HL-60 (cell line): ENCODE measurements around the gene FRRS1L.

Source experiments
- CTCF ChIP-seq: IDR thresholded peaks from one replicate; pipeline ENCODE4 v1.5.1; 2011; ENCODE audit warnings: low read length, control low read depth, inconsistent platforms; ENCODE audit not compliant: insufficient read depth
- GABPA ChIP-seq: IDR thresholded peaks from 2 replicates; pipeline ENCODE4 v1.6.1; 2012; ENCODE audit warnings: low read depth
- POLR2AphosphoS5 ChIP-seq: IDR thresholded peaks from 2 replicates; pipeline ENCODE4 v1.6.1; 2012; ENCODE audit warnings: low read depth
- REST ChIP-seq: IDR thresholded peaks from 2 replicates; pipeline ENCODE4 v1.6.1; 2012; ENCODE audit warnings: low read depth; ENCODE audit not compliant: insufficient replicate concordance
- SPI1 ChIP-seq: IDR thresholded peaks from 2 replicates; pipeline ENCODE4 v1.6.1; 2012; ENCODE audit warnings: low read depth, mild to moderate bottlenecking, borderline replicate concordance

- no peak for TF ChIP-seq CTCF
- TF ChIP-seq POLR2AphosphoS5: no peak
- TF ChIP-seq GABPA: no peak
- TF ChIP-seq REST: no peak
- TF ChIP-seq SPI1: no peak
Measured at GRCh38 chr9:109121232-109121796, 45.7 kb downstream of the FRRS1L start.
